Stomach smooth muscle (tissue), 2 donors: ENCODE data around the gene ABTB2.
"Not testable (repeated sequence)": the region's sequence is repeated elsewhere in the genome, so short reads cannot be mapped to it uniquely, and the experiment has no call there.

ENCODE experiments used
- H3K27ac ChIP-seq: one replicate; pipeline ENCODE4 v1.7.0; 2013; ENCODE audit warnings: mild to moderate bottlenecking, low read length, inconsistent platforms
- H3K27me3 ChIP-seq, 2 donors: one replicate each; pipeline ENCODE4 v1.7.0; 2013; ENCODE audit warnings: low read length in 2 of 2; ENCODE audit not compliant: insufficient read depth in 2 of 2, control insufficient read depth in 1 of 2
- H3K36me3 ChIP-seq, 2 donors: one replicate each; pipeline ENCODE4 v1.7.0; 2013; ENCODE audit warnings: low read length in 2 of 2; ENCODE audit not compliant: control insufficient read depth in 2 of 2, insufficient read depth in 2 of 2
- H3K4me1 ChIP-seq: one replicate; pipeline ENCODE4 v1.7.0; 2013; ENCODE audit warnings: low read length; ENCODE audit not compliant: control insufficient read depth, insufficient read depth
- H3K4me3 ChIP-seq, 2 donors: one replicate each; pipeline ENCODE4 v1.7.0; 2013; ENCODE audit warnings: low read length in 2 of 2
- H3K9ac ChIP-seq, 2 donors: one replicate each; pipeline ENCODE4 v1.7.0; 2013; ENCODE audit warnings: low read length in 2 of 2, mild to moderate bottlenecking in 1 of 2
- H3K9me3 ChIP-seq, 2 donors: one replicate each; pipeline ENCODE4 v1.7.0; 2013; ENCODE audit warnings: low read length in 2 of 2; ENCODE audit not compliant: control insufficient read depth in 2 of 2
- donor health status: healthy.
- donor health status: Pancreatic carcinoma.

The ABTB2 gene

DNA sequence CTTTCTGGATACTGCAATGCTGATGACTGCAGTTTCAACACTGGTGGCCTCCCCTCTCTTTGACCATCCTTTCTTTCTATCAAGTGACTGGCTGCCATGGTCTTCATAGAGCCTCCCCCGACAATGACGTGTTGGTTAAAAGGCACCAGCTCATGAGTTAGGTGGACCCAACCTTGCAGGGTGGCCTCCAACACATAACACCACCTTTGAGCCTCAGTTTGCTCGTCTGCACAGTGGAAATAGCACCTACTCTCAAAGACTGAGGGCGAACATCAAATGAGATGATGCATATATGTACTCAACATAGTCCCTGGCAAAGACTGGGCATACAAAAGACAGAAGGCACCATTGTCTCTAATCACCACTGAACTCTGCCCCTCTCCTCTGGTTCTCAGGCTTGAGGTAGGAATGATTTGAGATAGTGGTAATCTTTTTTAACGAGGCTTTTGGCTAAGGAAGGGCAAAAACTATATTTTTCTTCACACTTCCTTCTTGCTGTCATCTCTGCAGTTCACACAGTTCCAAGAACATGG lies 133.3 kb downstream of the ABTB2 start:
- H3K4me3 ChIP-seq = no peak overlapping the region
- no peaks in the 10 kb centered on the region for H3K27me3 ChIP-seq
- no peaks in the 10 kb centered on the region for H3K9me3 ChIP-seq
- H3K9ac ChIP-seq = no peak overlapping the region
- peaks cover 20% of the 10 kb centered on the region for H3K4me1 ChIP-seq
- no peak overlapping the region for H3K27ac ChIP-seq
- no peaks in the 10 kb centered on the region for H3K36me3 ChIP-seq

DNA sequence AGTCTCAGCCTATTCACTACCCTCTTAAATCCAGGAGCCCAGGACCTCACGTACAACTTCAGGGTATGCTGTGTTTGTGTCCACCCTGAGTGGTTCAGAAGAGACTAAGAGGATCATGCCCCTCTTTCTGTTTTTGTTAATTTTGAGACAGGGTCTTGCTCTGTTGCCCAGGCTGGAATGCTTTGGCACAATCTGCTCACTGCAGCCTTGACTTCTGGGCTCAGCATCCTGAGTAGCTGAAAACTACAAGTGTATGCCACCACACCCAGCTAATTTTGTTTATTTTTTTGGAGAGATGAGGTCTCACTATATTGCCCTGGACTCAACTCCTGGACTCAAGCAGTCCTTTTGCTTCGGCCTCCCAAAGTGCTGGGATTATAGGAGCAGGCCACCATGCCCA lies 133.9 kb downstream of the ABTB2 start:
- Histone ChIP-seq H3K9me3 (no peaks in the 10 kb centered on the region), H3K27ac (no peak overlapping the region), H3K27me3 (no peaks in the 10 kb centered on the region), H3K36me3 (no peaks in the 10 kb centered on the region), H3K4me1 (peaks cover 20% of the 10 kb centered on the region), H3K9ac (no peak overlapping the region), H3K4me3 (no peak overlapping the region)

GRCh38 chr11:34223021-34223813 lies 134.6 kb downstream of the ABTB2 start:
- Histone ChIP-seq H3K9me3 (no peaks in the 10 kb centered on the region), H3K36me3 (no peaks in the 10 kb centered on the region), H3K4me3 (peak overlapping the region; percentile 37 to 55), H3K4me1 (peaks cover 20% of the 10 kb centered on the region), H3K9ac (peak overlapping the region; percentile 42), H3K27ac (peak overlapping the region; percentile 46), H3K27me3 (no peaks in the 10 kb centered on the region)

DNA sequence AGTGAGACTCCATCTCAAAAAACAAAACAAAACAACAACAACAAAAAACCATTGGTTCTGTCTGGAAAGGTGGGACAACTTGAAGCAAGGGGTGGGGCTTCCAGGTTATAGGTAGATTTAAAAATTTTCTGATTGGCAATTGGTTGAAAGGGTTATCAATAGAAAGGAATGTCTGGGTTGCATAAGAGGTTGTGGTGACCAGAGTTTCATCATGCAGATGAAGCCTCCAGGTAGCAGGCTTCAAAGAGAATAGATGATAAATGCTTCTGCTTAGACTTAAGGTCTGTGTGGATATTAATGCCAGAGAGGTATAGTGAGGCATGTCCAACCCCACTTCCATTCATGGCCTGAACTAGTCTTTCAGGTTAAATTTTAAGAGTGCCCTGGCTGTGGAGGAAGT lies 135.8 kb downstream of the ABTB2 start:
- no peaks in the 10 kb centered on the region for H3K36me3 ChIP-seq
- no peak overlapping the region for H3K4me3 ChIP-seq
- no peak overlapping the region for H3K27ac ChIP-seq
- H3K4me1 ChIP-seq = peaks cover 20% of the 10 kb centered on the region
- no peaks in the 10 kb centered on the region for H3K27me3 ChIP-seq
- no peak overlapping the region for H3K9ac ChIP-seq
- H3K9me3 ChIP-seq = no peaks in the 10 kb centered on the region

DNA sequence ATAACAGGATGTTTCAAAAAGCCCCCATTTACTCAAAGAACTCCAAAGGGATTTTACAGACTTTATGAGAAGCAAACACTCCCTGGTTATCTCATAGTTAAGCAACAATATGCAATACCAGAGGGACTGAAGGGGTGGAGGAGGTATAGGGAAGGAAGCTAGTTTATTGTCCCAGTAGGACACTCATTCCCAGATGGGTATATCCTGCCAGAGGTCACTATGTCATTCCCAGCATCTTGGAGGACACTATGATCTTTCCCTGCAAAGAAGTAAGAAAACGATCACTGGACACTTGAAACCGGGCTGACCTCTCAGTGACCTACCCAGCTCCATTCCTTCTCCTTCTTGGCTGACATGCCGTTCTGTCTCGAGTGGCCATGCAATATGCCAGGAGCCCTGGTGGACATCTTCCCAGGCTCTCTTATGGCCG lies 137.9 kb downstream of the ABTB2 start:
- no peaks in the 10 kb centered on the region for H3K9me3 ChIP-seq
- no peaks in the 10 kb centered on the region for H3K36me3 ChIP-seq
- H3K4me3 ChIP-seq = no peak overlapping the region
- peaks cover 20% of the 10 kb centered on the region for H3K4me1 ChIP-seq
- no peaks in the 10 kb centered on the region for H3K27me3 ChIP-seq
- no peak overlapping the region for H3K9ac ChIP-seq
- H3K27ac ChIP-seq = no peak overlapping the region

- no peaks in the 10 kb centered on the region for H3K9me3 ChIP-seq
- no peak overlapping the region for H3K9ac ChIP-seq
- H3K36me3 ChIP-seq = no peaks in the 10 kb centered on the region
- H3K27me3 ChIP-seq = no peaks in the 10 kb centered on the region
- H3K27ac ChIP-seq = no peak overlapping the region
- H3K4me3 ChIP-seq = no peak overlapping the region
- H3K4me1 ChIP-seq = peaks cover 20% of the 10 kb centered on the region
Observed at GRCh38 chr11:34219279-34219678, 138.5 kb downstream of the ABTB2 start.

DNA sequence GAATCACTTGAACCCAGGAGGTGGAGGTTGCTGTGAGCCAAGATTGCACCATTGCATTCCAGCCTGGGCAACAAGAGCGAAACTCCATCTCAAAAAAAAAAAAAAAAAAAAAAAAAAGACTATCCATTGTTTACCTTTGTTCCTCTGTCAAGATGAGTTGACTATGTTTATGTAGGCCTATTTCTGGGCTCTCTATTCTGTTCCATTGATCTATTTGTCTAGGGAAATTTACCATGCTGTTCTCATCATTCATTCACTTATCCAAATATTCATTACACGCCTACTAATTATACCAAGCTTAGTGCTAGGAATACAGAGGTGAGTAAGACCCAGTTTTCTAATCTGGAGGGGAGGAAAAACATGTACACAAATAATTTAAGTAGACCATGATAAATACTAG lies 139.1 kb downstream of the ABTB2 start:
- H3K27ac ChIP-seq, H3K9ac ChIP-seq, H3K4me3 ChIP-seq, H3K36me3 ChIP-seq, H3K27me3 ChIP-seq, H3K9me3 ChIP-seq: not testable (repeated sequence)
- H3K4me1 ChIP-seq = peaks cover 19% of the 10 kb centered on the region

GRCh38 chr11:34218067-34218466 lies 139.7 kb downstream of the ABTB2 start:
- H3K36me3 ChIP-seq = no peaks in the 10 kb centered on the region
- no peak overlapping the region for H3K4me3 ChIP-seq
- H3K27ac ChIP-seq = no peak overlapping the region
- H3K27me3 ChIP-seq = no peaks in the 10 kb centered on the region
- H3K9ac ChIP-seq = no peak overlapping the region
- no peaks in the 10 kb centered on the region for H3K9me3 ChIP-seq
- peaks cover 12% of the 10 kb centered on the region for H3K4me1 ChIP-seq

- H3K9ac ChIP-seq = no peak overlapping the region
- H3K36me3 ChIP-seq = no peaks in the 10 kb centered on the region
- H3K9me3 ChIP-seq = no peaks in the 10 kb centered on the region
- H3K4me1 ChIP-seq = peaks cover 3% of the 10 kb centered on the region
- no peak overlapping the region for H3K4me3 ChIP-seq
- H3K27ac ChIP-seq = no peak overlapping the region
- H3K27me3 ChIP-seq = no peaks in the 10 kb centered on the region
Observed at GRCh38 chr11:34216706-34217105, 141.1 kb downstream of the ABTB2 start.

DNA sequence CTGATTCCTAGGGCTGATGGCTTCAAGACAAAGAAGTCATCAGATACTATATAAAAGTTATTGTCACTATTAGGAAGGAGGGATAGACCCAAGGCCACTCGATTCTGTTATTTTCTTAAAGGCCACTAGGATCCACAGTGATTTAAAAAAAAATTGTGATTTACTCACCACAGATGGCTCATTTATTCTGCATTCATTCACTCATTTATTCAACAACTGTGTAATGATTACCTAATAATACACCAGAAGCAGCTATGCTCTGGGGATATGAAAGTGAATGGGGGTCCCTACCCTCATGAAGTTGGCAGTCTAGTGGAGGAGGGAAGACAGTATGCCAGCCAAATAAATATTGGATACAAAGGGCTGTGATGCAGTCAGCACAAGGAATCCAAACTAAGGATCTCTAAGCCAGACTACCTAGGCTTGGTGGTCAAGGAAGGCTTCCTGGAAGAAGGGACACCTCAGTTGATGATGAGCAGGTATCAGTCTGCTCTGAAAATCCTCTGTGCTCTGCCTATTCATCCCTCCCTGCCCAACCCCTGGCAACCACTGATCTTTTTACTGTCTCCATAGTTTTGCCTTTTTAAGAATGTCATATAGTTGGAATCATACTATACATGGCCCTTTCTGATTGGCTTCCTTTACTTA lies 141.9 kb downstream of the ABTB2 start:
- Histone ChIP-seq H3K4me3 (no peak overlapping the region), H3K9ac (no peak overlapping the region), H3K27ac (no peak overlapping the region), H3K27me3 (no peaks in the 10 kb centered on the region), H3K9me3 (no peaks in the 10 kb centered on the region), H3K36me3 (no peaks in the 10 kb centered on the region), H3K4me1 (peaks cover 3% of the 10 kb centered on the region)
